ELR (cell line): ENCODE data around the gene RPS6KA4.

Source experiments
- DNase-seq: peaks from one replicate; pipeline ENCODE4 v3.0.0-alpha.2; 2015; ENCODE audit warnings: low read depth

Gene RPS6KA4

GRCh38 chr11:64367931-64368672 lies 9.1 kb downstream of the RPS6KA4 start:
- DNase-seq = no peak

GRCh38 chr11:64368673-64369074 lies 9.7 kb downstream of the RPS6KA4 start:
- no peak for DNase-seq

- DNase-seq = no peak
These were observed 10.8 kb downstream of the RPS6KA4 start for GRCh38 chr11:64369440-64370421.

- no peak for DNase-seq
These were observed 12.2 kb downstream of the RPS6KA4 start for GRCh38 chr11:64371201-64371600.

GRCh38 chr11:64372021-64372420 lies 13.1 kb downstream of the RPS6KA4 start:
- no peak for DNase-seq

- no peak for DNase-seq
These were observed 14.0 kb downstream of the RPS6KA4 start for GRCh38 chr11:64372802-64373597.

- no peak for DNase-seq
These were observed 14.6 kb downstream of the RPS6KA4 start for GRCh38 chr11:64373598-64373974.

GRCh38 chr11:64376071-64376470 lies 17.1 kb downstream of the RPS6KA4 start:
- no peak for DNase-seq

GRCh38 chr11:64378335-64378880 lies 19.4 kb downstream of the RPS6KA4 start:
- DNase-seq = no peak

GRCh38 chr11:64379160-64379559 lies 20.2 kb downstream of the RPS6KA4 start:
- no peak for DNase-seq

GRCh38 chr11:64379817-64380709 lies 21.1 kb downstream of the RPS6KA4 start:
- DNase-seq = no peak

GRCh38 chr11:64381350-64381749 lies 22.4 kb downstream of the RPS6KA4 start:
- no peak for DNase-seq

- DNase-seq = no peak
These were observed 23.1 kb downstream of the RPS6KA4 start for GRCh38 chr11:64382047-64382446.

GRCh38 chr11:64382586-64382985 lies 23.6 kb downstream of the RPS6KA4 start:
- DNase-seq = no peak

GRCh38 chr11:64383580-64383979 lies 24.6 kb downstream of the RPS6KA4 start:
- DNase-seq = no peak

- no peak for DNase-seq
These were observed 25.2 kb downstream of the RPS6KA4 start for GRCh38 chr11:64384028-64384737.

- peak; percentile 28 for DNase-seq
These were observed 26.3 kb downstream of the RPS6KA4 start for GRCh38 chr11:64384981-64385944.

- DNase-seq = peak; percentile 88
These were observed 27.2 kb downstream of the RPS6KA4 start for GRCh38 chr11:64385945-64386704.
